ENCODE results near the gene PSMB9. TPM values are rescaled to one million over a fixed set of nuclear protein-coding genes. Genes with fewer than 3 reads are reported as not detected.

The PSMB9 gene
- total and polyA plus RNA-seq, 2 of the 4 experiments (the other 2 are of a cell fraction): 9.0 to 12.8 TPM

GRCh38 chr6:32830017-32830416 lies 24.0 kb upstream of the PSMB9 start:
- no peak overlapping the region for H3K4ac ChIP-seq (ENCODE audit: low read depth, low read length)
- no peak for TF ChIP-seq ELK1 (IDR thresholded peaks at IDR 0.05; ENCODE audit: borderline replicate concordance, low read depth, low read length)
- no peak for TF ChIP-seq RCOR1 (IDR thresholded peaks at IDR 0.05; ENCODE audit: insufficient replicate concordance, low read length)
- TF ChIP-seq USF2 (IDR thresholded peaks at IDR 0.05; ENCODE audit: low read depth, low read length): no peak
- H3K18ac ChIP-seq (ENCODE audit: low read depth, low read length): no peak overlapping the region
- no peaks in the 10 kb centered on the region for H3K9me3 ChIP-seq (ENCODE audit: control insufficient read depth, insufficient read depth, low read length)
- ATAC-seq (ENCODE audit: low read depth): no peak
- H3K27me3 ChIP-seq (ENCODE audit: control insufficient read depth, insufficient read depth, low read length): no peaks in the 10 kb centered on the region
- H3K27ac ChIP-seq (ENCODE audit: insufficient read depth, low read length): no peak overlapping the region
- no peak overlapping the region for H3K9ac ChIP-seq (ENCODE audit: low read depth, low read length)
- H3K9me1 ChIP-seq (ENCODE audit: insufficient read depth, low read length): no peaks in the 10 kb centered on the region
- no peak overlapping the region for H2BK5ac ChIP-seq (ENCODE audit: low read depth, low read length, poor library complexity, severe bottlenecking)
- no peak for DNase-seq
- ChIA-PET POLR2A (ENCODE audit: unreplicated experiment) (no interaction called here), CTCF (no interaction called here)
- H3K79me1 ChIP-seq (ENCODE audit: low read depth in 1 of 2, low read length in 2 of 2): no peaks in the 10 kb centered on the region
- no peak overlapping the region for H2BK15ac ChIP-seq (ENCODE audit: low read depth, low read length)
- no peaks in the 10 kb centered on the region for H4K20me1 ChIP-seq (ENCODE audit: insufficient read depth, low read length)
- WGBS, 2 experiments (ENCODE audit: extremely low coverage in 2 of 2, insufficient read length in 1 of 2): no CpG with 5 or more reads among the region's 5 CpGs
- no peak overlapping the region for H3K23ac ChIP-seq (ENCODE audit: low read depth, low read length)
- H4K8ac ChIP-seq (ENCODE audit: low read depth in 2 of 2, low read length in 2 of 2): no peak overlapping the region
- intact Hi-C loops (cut with micrococcal nuclease): no loop called here
- no peak overlapping the region for H3K56ac ChIP-seq (ENCODE audit: extremely low read depth, insufficient read depth, low read length)
- no peak overlapping the region for H2BK20ac ChIP-seq (ENCODE audit: low read depth, low read length)
- H2AFZ ChIP-seq (replicated peaks; ENCODE audit: low read length, poor library complexity): no peak overlapping the region
- H3K4me2 ChIP-seq (ENCODE audit: low read depth, low read length): no peak overlapping the region
- peaks cover 26% of the 10 kb centered on the region for H3K36me3 ChIP-seq (ENCODE audit: control insufficient read depth, insufficient read depth, low read length)
- in situ Hi-C loops (cut with MboI; ENCODE audit: low sequenced_read_pairs): no loop called here
- BruUV-seq (replicated peaks): no TSS peak
- H2BK120ac ChIP-seq (ENCODE audit: low read depth, low read length): no peak overlapping the region
- no peak overlapping the region for H4K91ac ChIP-seq (ENCODE audit: insufficient read depth, low read depth, low read length)
- H3K14ac ChIP-seq (replicated peaks; ENCODE audit: low read depth, low read length): no peak overlapping the region
- H2AK9ac ChIP-seq (replicated peaks; ENCODE audit: low read depth, low read length, poor library complexity): no peak overlapping the region
- H4K5ac ChIP-seq (ENCODE audit: low read depth, low read length): no peak overlapping the region
- peaks cover 2% of the 10 kb centered on the region; the same call in 1 of the 2 replicates for H3K4me1 ChIP-seq (ENCODE audit: control insufficient read depth, insufficient read depth, low read length)
- no peak overlapping the region for H3K4me3 ChIP-seq (ENCODE audit: insufficient read depth, low read depth, low read length)
- dilution Hi-C loops (cut with HindIII; ENCODE audit: low sequenced_read_pairs, unreplicated experiment): no loop called here
- no peak overlapping the region for H2AK5ac ChIP-seq (ENCODE audit: low read depth, low read length)

Data from IMR-90 (cell line).